HepG2 (cell line): ENCODE results near the gene MXD3. TPM values are rescaled to one million over a fixed set of nuclear protein-coding genes. Genes with fewer than 3 reads are reported as not detected.

Experiments used
- ATAC-seq: fragments of 200-7000 bp; cut with Tn5 transposase; 3 replicates; pipeline ENCODE4 v1.9.1; 2020; ENCODE audit warnings: mild to moderate bottlenecking, moderate library complexity
- BruUV-seq: library from RNA; stranded (reverse); fragments of 400-500 nt; replicated peaks from 2 replicates; lab custom pipeline; 2021; lab: Mats Ljungman, UMichigan
- CTCF ChIA-PET: fragments of 300-600 bp; formaldehyde crosslinking; extraction: SDS; loops from one replicate; lab custom pipeline; 2021; ENCODE audit warnings: low total read pairs, inconsistent platforms, low intra/inter-chr PET ratio; lab: Yijun Ruan, JAX
- POLR2A ChIA-PET: fragments of 350-600 bp; sonication (Branson Sonifier 250); formaldehyde crosslinking; loops from one replicate; lab custom pipeline; 2020; ENCODE audit warnings: antibody characterized with exemption, inconsistent platforms; lab: Yijun Ruan, JAX
- DNase-seq: peaks from one replicate; pipeline ENCODE4 v3.0.0-alpha.2; 2015; ENCODE audit warnings: low spot score
- FAIRE-seq: peaks from 3 replicates; lab custom pipeline; 2011; peaks lifted over from hg19 to GRCh38; lab: Jason Lieb, UNC
- H2AFZ ChIP-seq: one replicate; pipeline ENCODE4 v1.6.1; 2011; ENCODE audit warnings: low read length, inconsistent platforms
- H3K27ac ChIP-seq: fragments of 300-600 bp; 3 replicates; pipeline ENCODE4 v1.8.0; 2011; ENCODE audit warnings: mixed run types, mild to moderate bottlenecking, mixed read lengths, low read length, inconsistent platforms; ENCODE audit not compliant: insufficient read depth; ENCODE audit errors: extremely low read length
- H3K27me3 ChIP-seq, 2 experiments: fragments of 200-600 bp in 1 of 2; 2 replicates in 1 of 2; 3 replicates in 1 of 2; pipeline versions ENCODE4 v1.6.0 to v1.8.0; 2011; ENCODE audit warnings: low read length in 2 of 2, mild to moderate bottlenecking in 2 of 2, moderate library complexity in 2 of 2, inconsistent platforms in 1 of 2; ENCODE audit not compliant: insufficient read depth in 2 of 2, control insufficient read depth in 1 of 2
- H3K36me3 ChIP-seq, 2 experiments: fragments of 200-600 bp in 1 of 2; replicated peaks in 1 of 2; 2 replicates in 1 of 2; 3 replicates in 1 of 2; pipeline versions ENCODE4 v1.5.1 to v1.8.0; 2011; ENCODE audit warnings: low read length in 2 of 2, inconsistent platforms in 1 of 2; ENCODE audit not compliant: insufficient read depth in 2 of 2, control insufficient read depth in 1 of 2
- H3K4me1 ChIP-seq: 2 replicates; pipeline ENCODE4 v1.5.1; 2012; ENCODE audit warnings: low read length, inconsistent platforms; ENCODE audit not compliant: insufficient read depth
- H3K4me2 ChIP-seq: 2 replicates; pipeline ENCODE4 v1.6.0; 2011; ENCODE audit warnings: low read depth, low read length, inconsistent platforms
- H3K4me3 ChIP-seq, 3 experiments: fragments of 200-600 bp in 1 of 3; sonication (generic), shearing (Covaris generic) in 1 of 3; replicated peaks in 1 of 3; 2 replicates each; pipeline ENCODE4 v1.5.1; 2011 to 2016; ENCODE audit warnings: low read length in 3 of 3, inconsistent platforms in 2 of 3, low read depth in 2 of 3, mild to moderate bottlenecking in 2 of 3, control low read depth in 1 of 3, mixed read lengths in 1 of 3; ENCODE audit not compliant: insufficient read depth in 1 of 3
- H3K79me2 ChIP-seq: one replicate; pipeline ENCODE4 v1.6.1; 2011; ENCODE audit warnings: low read length, inconsistent platforms; ENCODE audit not compliant: insufficient read depth
- H3K9ac ChIP-seq: 2 replicates; pipeline ENCODE4 v1.6.0; 2011; ENCODE audit warnings: mild to moderate bottlenecking, low read depth, low read length, inconsistent platforms; ENCODE audit not compliant: insufficient read depth
- H3K9me3 ChIP-seq: 2 replicates; pipeline ENCODE4 v1.5.1; 2012; ENCODE audit warnings: mild to moderate bottlenecking, low read length
- H4K20me1 ChIP-seq: 2 replicates; pipeline ENCODE4 v1.6.0; 2011; ENCODE audit warnings: inconsistent platforms, mild to moderate bottlenecking, low read length, moderate library complexity; ENCODE audit not compliant: insufficient read depth
- ELF4 ChIP-seq: sonication (generic); formaldehyde crosslinking; IDR thresholded peaks from 2 replicates; pipeline ENCODE4 v1.5.0; 2020; ENCODE audit warnings: missing genetic modification reagents, mild to moderate bottlenecking, moderate library complexity, borderline replicate concordance
- NFE2 ChIP-seq: sonication (generic); formaldehyde crosslinking; IDR thresholded peaks from 2 replicates; pipeline ENCODE4 v1.4.0; 2020; ENCODE audit warnings: missing genetic modification reagents
- TARDBP ChIP-seq: sonication (generic); formaldehyde crosslinking; IDR thresholded peaks from 2 replicates; pipeline ENCODE4 v1.8.0; 2022; ENCODE audit warnings: mild to moderate bottlenecking, missing genetic modification reagents
- ZNF251 ChIP-seq: sonication (generic); formaldehyde crosslinking; IDR thresholded peaks from 2 replicates; pipeline ENCODE4 v1.9.0; 2021; ENCODE audit warnings: mild to moderate bottlenecking, missing genetic modification reagents
- ZNF549 ChIP-seq: sonication (generic); formaldehyde crosslinking; IDR thresholded peaks from 2 replicates; pipeline ENCODE4 v1.5.0; 2020; ENCODE audit warnings: missing genetic modification reagents
- ZNF761 ChIP-seq: sonication (generic); formaldehyde crosslinking; conservative IDR thresholded peaks from 2 replicates; pipeline ENCODE4 v1.4.0; 2020; ENCODE audit warnings: mild to moderate bottlenecking, missing genetic modification reagents
- WGBS: methylation state at CpG from one replicate; pipeline ENCODE4 v1.1.6; 2017; ENCODE audit warnings: low lambda C conversion rate; 5-methylcytosine and 5-hydroxymethylcytosine counted together
- in situ Hi-C: cut with HindIII; loops from 2 replicates; pipeline ENCODE4 v1.10.0; 2017; ENCODE audit warnings: low pct_unique_long_range_greater_than_20kb; ENCODE audit not compliant: extremely low pct_ligation_motif_present
- intact Hi-C: fragments of 100-400 bp; cut with micrococcal nuclease; formaldehyde crosslinking; loops from one replicate; pipeline ENCODE4 v1.10.0; 2022; ENCODE audit not compliant: unreplicated experiment
- polyA plus RNA-seq, 8 experiments: library from polyadenylated mRNA; depleted of rRNA in 3 of 8; stranded (reverse) in 7 of 8; unstranded in 1 of 8; fragments of >200 nt; fragmentation: Illumina TruSeq in 4 of 8; extraction: Trizol in 4 of 8; gene quantifications; 2 replicates each; pipeline versions ENCODE4 v1.2.1 to v1.2.3, GENCODE V29; 2011 to 2016; ENCODE audit warnings: low read depth in 4 of 8, missing spikeins in 1 of 8, mixed read lengths in 1 of 8; ENCODE audit not compliant: insufficient read depth in 1 of 8
- total RNA-seq, 5 experiments: library from RNA; depleted of rRNA; stranded (reverse); fragments of >200 nt; fragmentation: Illumina TruSeq; extraction: Trizol; gene quantifications; 2 replicates each; pipeline ENCODE4 v1.2.3, GENCODE V29; 2016; ENCODE audit warnings: low read depth in 1 of 5
- TF ChIP-seq, protein P1 (sequence below): sonication (generic); formaldehyde crosslinking; IDR thresholded peaks from 2 replicates; pipeline ENCODE4 v1.8.1; 2023; ENCODE audit warnings: mild to moderate bottlenecking, moderate library complexity, missing genetic modification reagents

MXD3 gene
- total and polyA plus RNA-seq, 2 of the 13 experiments (the other 11 are each of a cell fraction or from before 2014, with no cell fraction given): 10.5 to 12.8 TPM

DNA sequence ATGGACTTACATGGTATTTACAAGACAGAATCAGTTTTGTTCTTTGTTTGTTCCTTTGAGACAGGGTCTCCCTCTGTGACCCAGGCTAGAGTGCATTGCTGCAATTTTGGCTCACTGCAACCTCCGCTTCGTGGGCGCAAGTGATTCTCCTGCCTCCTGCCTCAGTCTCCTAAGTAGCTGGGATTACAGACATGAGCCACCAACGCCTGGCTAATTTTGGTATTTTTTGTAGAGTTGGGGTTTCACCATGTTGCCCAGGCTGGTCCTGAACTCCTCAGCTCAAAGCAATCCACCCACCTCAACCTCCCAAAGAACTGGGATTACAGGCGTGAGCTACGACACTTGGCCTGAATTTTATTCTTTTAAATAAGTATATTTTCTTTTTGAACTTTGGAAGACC is 35.8 kb downstream of the MXD3 start:
- no peak overlapping the region for H3K27ac ChIP-seq
- H3K9ac ChIP-seq: no peak overlapping the region
- no peaks in the 10 kb centered on the region for H3K4me1 ChIP-seq
- DNase-seq (no peak), ATAC-seq (no peak), FAIRE-seq (no peak)
- H4K20me1 ChIP-seq: no peaks in the 10 kb centered on the region
- POLR2A ChIA-PET: no interaction called here
- TF ChIP-seq ZNF761 (CRISPR knock-in tag): no peak
- no peak for TF ChIP-seq TARDBP (CRISPR knock-in tag)
- no peak for TF ChIP-seq ELF4 (CRISPR knock-in tag)
- TF ChIP-seq, protein P1, sequence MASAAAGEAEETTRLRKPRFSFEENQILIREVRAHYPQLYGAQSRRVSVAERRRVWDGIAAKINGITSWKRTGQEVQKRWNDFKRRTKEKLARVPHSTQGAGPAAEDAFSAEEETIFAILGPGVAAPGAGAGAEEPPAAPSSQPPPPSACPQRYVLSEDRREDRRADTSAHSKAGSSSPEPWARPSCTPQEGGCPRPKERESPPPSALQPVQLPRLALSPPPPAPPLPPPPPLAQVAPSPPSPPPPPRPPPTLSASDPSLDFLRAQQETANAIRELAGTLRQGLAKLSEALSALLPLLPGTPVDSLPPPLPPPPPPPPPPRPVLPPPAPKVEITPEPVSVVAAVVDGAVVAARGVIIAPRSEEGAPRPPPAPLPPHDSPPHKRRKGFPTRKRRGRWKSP (CRISPR knock-in tag): no peak
- no peak for TF ChIP-seq ZNF549 (CRISPR knock-in tag)
- no peak for TF ChIP-seq NFE2 (CRISPR knock-in tag)
- intact Hi-C loops: no loop called here
- no TSS peak for BruUV-seq
- in situ Hi-C loops: no loop called here
- H2AFZ ChIP-seq: no peak overlapping the region
- H3K9me3 ChIP-seq: no peaks in the 10 kb centered on the region
- no peaks in the 10 kb centered on the region; a peak in 1 of 5 replicates for H3K27me3 ChIP-seq
- no peaks in the 10 kb centered on the region for H3K36me3 ChIP-seq
- H3K79me2 ChIP-seq: no peaks in the 10 kb centered on the region
- CTCF ChIA-PET: no interaction called here
- no peak overlapping the region for H3K4me3 ChIP-seq
- 70% methylated on average over 6 of the region's 6 CpGs for WGBS
- H3K4me2 ChIP-seq: no peak overlapping the region

DNA sequence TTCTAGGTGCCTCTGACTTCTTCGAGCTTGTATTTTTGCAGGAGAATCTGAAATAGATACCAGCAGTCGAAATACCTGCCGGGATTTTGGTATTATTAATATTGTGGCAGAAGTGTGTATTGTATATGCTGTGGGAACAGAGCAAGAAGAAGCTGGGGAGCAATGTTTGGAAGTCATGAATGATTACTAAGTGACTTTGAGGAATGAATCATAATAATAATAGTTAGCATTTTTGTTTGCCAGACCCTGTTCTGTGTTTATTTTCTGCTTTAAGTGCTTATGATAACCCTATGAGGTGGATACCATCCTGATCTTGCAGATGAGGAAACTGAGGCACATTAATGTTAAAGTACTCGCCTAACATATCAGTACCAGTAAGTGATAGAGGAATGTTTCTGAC is 40.6 kb downstream of the MXD3 start:
- Histone ChIP-seq H3K9ac (no peak overlapping the region), H3K36me3 (no peaks in the 10 kb centered on the region), H4K20me1 (no peaks in the 10 kb centered on the region), H3K27ac (no peak overlapping the region), H3K4me3 (no peak overlapping the region), H3K9me3 (no peaks in the 10 kb centered on the region), H3K4me2 (no peak overlapping the region), H3K4me1 (no peaks in the 10 kb centered on the region), H3K27me3 (peaks cover 0 to 4% of the 10 kb centered on the region in 2 experiments; a peak in 2 of 5 replicates), H3K79me2 (no peaks in the 10 kb centered on the region), H2AFZ (no peak overlapping the region)
- no peak for TF ChIP-seq ZNF251 (CRISPR knock-in tag)
- CTCF ChIA-PET: no interaction called here
- POLR2A ChIA-PET: no interaction called here
- in situ Hi-C loops (no loop called here), intact Hi-C loops (no loop called here)
- no TSS peak for BruUV-seq
- WGBS: 17% methylated on average over 4 of the region's 4 CpGs
- FAIRE-seq (no peak), ATAC-seq (no peak), DNase-seq (no peak)
